ENCODE measurements around the gene MPG.

DNA sequence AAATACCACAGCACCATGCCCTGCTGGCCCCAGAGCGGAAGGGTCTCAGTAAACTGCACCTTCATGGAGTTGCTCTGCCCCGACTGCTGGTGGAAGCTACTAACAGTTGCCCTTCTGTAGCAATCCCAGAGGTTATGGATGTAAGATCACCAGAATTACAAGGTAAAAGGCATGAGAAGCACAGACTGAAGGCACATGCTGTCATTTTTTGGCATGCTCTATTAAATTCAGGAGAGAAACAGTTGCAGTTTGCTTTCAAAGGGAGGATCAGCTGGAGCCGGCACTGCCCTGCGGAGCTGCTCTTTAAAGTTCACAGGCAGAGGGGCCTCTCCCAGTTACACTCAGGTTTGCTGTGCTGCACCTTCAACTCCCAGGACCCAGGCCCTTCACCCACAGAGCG, 41.3 kb downstream of the MPG start:
- TF ChIP-seq, protein P1, sequence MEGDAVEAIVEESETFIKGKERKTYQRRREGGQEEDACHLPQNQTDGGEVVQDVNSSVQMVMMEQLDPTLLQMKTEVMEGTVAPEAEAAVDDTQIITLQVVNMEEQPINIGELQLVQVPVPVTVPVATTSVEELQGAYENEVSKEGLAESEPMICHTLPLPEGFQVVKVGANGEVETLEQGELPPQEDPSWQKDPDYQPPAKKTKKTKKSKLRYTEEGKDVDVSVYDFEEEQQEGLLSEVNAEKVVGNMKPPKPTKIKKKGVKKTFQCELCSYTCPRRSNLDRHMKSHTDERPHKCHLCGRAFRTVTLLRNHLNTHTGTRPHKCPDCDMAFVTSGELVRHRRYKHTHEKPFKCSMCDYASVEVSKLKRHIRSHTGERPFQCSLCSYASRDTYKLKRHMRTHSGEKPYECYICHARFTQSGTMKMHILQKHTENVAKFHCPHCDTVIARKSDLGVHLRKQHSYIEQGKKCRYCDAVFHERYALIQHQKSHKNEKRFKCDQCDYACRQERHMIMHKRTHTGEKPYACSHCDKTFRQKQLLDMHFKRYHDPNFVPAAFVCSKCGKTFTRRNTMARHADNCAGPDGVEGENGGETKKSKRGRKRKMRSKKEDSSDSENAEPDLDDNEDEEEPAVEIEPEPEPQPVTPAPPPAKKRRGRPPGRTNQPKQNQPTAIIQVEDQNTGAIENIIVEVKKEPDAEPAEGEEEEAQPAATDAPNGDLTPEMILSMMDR (IDR thresholded peaks at IDR 0.05; ENCODE audit: low read depth, low read length, missing input control), result no peak
- no peak for TF ChIP-seq RAD21 (IDR thresholded peaks at IDR 0.05)

Data from liver (tissue), 3 donors.